AG20443 (cell line): ENCODE measurements around the gene PRG2.

Experiments used
- DNase-seq: peaks from one replicate; pipeline ENCODE4 v3.0.0; 2012; ENCODE audit warnings: low spot score, mixed read lengths

PRG2 gene, protein sequence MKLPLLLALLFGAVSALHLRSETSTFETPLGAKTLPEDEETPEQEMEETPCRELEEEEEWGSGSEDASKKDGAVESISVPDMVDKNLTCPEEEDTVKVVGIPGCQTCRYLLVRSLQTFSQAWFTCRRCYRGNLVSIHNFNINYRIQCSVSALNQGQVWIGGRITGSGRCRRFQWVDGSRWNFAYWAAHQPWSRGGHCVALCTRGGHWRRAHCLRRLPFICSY

DNA sequence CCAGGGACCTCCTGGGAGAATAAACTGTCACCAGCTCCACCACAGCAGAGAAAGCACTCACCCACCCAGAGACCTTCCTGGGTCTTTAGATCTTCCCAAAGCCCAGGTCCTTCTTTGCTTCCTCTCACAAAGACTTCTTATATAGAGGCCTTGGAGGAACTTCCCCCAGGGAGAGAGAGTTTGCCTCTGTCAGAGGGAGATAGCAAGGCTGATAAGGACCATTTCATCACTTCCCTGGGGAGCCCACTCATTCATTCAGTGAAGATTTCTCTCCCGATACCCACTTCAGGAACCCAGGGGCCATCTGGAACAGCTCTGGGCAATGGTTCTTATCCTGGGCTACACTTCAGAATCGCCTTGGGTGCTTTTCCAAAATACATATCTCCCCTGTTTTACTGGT, at the start of gene PRG2:
Gene PRG2 (minus strand): TSS at position 116 of the 400 bp plus-strand sequence. CDS start 706 bp downstream, outside the sequence.
- no peak for DNase-seq

DNA sequence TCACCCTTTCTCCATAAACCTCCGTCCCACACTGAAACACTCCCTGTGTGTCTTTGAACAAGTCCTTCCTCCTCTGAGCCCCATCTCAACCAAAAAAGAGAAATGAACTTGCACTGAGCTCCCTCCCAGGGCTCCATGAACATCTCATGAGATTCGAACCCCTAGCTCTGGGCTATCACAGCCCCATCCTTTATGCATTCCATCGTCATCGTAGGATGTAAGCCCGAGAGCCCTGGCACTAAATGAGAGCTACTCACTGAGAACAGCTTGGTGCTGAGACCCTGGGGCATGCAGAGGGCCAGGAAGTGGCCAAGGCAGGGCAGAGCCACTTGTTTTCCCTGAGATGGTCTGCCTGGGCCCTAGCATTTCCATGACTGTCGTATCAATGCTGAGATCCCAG, 49.3 kb upstream of the PRG2 start:
- DNase-seq, result no peak

DNA sequence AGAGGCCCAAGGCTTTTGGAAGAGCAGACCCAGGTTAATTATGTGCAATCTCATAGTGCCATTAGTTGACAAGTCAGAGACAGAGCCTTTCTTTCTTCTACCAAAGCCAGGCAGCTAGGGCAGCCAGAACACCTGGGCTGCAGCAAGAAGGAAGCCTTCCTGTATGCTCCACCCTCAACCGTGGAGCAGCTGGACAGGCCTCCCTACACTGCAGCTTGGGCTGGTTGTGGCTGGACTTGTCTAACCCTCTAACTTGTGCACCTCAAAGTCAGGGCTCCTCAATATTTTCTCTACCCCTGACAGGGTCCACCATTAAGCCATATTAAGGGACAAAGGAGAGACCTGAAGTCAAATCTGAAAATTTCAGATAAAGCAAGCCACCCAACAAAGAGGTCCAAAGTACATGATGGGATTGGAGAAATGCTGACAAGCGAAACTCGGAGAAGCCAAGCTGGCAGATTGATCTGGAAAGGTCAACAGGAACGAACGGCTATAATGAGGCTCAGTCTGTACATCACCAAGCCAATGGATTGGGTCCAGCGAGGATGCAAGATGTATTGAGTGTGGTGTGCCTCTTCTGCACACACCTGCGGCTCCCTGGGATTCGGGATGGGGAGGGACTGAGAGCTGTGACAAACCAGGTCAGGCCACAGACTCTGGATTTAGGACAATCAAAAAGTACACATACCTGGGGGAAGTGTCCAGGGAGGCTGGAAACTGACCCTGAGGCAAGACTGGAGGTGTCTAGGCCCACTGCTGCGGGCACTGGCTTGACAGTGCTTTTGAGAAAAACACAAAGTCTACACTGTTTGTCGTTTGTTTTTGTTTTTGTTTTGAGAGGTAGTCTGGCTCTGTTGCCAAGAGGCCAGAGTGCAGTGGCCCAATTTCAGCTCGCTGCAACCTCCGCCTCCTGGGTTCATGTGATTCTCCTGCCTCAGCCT, 48.2 kb upstream of the PRG2 start:
- no peak for DNase-seq

DNA sequence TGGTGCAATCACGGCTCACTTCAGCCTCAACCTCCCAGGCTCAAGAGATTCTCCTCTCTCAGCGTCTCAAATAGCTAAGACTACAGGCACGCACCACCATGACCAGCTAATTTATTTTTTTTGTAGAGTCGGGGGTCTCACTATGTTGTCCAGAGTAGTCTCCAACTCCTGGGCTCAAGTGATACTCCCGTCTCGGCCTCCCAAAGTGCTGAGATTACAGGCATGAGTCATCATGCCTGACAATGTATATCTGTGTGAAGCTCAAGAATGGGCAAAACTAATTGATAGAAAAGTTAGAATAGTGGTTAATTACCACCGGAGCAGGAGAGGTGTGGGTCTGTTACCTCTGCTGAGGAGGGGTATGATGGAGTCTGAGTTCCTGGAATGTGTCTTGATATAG, 45.6 kb upstream of the PRG2 start:
- no peak for DNase-seq

DNA sequence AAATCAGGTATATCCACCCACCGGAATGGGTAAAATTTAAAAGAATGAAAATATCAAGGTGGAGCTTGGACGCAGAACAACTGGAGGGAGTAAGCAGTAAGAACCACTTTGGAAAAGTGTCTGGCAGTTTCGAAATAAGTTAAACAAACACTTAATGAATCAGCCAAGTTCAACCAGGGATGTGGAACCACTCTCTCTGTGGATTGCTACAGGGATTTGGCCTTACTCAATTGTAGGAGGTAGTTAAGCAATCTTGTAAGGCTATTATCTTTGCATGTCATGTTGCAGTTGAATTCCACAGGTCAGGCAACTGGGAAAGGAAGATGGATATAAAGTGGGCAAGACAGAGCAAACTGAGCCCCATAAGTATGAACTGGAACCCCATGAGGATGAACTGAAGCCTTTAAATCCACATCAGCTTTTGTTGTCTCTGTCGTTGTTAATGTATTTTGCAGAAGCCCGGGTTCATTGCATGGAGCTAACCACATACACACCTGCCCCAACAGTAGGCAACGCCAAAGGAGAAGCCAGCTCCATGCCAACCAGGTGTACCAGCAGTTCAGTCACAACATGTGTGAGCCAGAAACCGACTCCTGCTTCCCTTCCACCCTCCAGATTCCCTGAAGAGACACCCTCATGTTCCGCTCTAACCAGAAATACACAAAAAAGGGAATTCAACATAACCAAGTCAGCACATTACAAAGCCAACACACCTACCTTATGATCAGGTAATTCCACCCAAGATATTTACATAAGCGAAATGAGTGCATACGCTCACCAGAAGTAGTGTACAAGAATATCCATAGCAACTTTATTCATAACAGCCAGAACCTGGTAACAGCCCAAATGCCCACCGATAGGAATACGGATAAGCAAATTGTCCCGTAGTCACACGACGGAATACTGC, 44.4 kb upstream of the PRG2 start:
- DNase-seq, result peak; percentile 90

DNA sequence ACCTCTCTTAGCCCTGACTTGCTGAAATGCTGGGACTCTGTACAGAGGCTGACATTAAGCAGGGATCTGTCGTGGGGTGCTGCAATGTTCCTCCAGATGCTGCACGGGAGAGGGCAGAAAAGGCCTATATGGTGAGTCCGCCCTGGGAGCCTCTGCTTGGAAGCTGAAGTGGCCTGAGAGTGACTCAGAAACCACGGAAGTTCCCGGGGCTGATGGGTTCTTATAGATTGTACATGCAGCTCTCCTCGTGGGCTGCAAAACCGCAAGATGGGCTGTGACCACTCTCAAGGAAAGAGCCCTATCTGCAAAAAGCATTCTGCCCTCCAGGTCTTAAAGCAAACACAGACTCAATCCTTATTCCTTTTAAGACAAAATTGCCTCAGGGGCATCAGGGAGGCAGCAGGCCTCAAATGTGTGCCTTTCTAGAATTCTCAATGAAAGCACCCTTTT, 42.3 kb upstream of the PRG2 start:
- DNase-seq, result no peak

DNA sequence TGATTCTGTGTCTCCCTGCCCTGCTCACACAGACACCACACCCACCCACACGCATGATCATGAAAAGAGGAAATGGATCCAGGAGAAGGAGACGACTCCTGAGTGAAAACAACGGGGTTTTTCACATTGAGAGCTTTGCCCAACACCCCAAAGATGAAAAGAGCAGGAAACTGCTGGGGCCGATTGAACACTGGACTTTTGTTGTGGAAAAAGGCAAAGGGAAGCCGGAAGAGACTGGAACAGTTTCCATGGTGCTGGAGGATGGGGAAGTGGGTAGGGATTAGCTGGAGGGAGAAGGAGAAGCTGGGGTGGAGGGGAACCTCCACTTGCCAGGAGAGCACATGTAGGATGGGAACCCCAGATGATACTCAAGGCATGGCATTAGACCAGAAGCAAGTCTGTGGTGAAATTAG, 41.7 kb upstream of the PRG2 start:
- DNase-seq, result no peak

DNA sequence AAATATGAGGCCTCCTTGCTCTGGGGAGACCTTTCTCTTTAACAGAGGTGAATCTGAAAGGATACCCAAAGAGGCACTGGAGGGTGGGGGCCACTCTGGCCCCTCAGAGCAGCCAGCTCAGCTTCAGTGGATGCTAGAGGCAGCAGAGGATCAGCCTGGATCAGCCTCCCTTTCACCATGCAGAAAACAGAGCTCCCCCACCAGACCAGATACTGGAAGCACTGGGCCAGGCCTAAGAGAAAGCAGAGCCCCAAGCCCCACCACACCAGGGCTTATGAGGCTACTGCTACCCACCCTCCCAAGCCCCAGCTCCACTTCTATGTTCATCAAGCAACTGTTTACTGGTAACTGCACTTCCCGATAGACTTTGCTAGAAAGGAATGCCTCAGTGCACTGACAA, 40.5 kb upstream of the PRG2 start:
- DNase-seq, result no peak

DNA sequence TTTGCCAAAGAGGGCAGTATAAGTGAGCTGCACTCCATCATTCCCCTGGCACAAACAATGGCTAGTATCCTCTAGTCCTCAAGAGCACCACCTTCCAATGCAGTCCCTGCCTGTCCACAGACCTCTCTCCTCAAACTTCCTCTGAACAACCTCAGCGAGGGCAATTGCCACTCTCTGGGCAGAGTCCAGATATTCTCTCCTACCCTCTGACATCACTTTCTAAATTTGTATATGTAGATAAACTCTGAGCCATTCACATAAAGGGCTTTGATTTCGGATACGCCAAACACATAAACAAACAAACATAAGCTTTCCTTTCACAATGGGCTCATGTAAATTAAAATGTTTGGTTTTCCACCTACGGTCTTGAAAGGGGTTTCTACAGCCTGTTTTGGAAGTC, 39.5 kb upstream of the PRG2 start:
- DNase-seq, result no peak

DNA sequence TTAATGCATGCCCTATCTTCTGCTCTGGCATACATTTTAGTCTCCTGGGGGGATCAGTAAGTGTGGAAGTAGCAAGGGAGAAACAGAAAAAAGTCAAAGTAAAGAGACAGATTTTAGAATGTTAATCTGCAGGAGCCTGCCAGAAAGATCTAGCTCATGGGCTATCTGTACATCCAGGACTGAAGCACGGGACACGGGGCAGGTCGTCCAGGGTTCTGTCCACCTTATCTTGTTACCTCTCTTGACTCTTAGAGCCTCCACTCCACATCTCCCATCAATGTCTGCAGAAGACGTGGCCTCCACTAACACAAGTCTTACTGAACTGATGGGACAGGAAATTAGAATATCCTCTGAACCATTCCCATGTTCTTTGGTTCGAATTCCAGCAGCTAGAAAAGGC, 38.2 kb upstream of the PRG2 start:
- no peak for DNase-seq

DNA sequence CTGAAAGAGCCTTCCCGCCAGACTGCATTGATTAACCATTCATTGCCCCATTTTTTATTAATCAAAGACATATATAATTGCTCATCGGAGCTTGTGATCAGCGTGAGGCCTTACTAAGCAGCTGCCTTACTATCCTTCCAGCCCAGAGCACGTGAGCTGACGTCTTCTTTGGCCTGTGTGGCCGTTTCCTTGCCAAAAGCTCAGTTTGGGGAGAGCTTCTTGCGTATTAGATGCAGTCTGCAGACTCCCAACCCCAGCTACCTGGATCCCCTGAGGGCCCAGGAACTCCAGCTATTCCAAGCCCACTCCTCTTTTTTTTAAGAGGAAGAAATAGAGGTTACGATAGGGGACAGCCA, 37.3 kb upstream of the PRG2 start:
- DNase-seq, result peak; percentile 80

DNA sequence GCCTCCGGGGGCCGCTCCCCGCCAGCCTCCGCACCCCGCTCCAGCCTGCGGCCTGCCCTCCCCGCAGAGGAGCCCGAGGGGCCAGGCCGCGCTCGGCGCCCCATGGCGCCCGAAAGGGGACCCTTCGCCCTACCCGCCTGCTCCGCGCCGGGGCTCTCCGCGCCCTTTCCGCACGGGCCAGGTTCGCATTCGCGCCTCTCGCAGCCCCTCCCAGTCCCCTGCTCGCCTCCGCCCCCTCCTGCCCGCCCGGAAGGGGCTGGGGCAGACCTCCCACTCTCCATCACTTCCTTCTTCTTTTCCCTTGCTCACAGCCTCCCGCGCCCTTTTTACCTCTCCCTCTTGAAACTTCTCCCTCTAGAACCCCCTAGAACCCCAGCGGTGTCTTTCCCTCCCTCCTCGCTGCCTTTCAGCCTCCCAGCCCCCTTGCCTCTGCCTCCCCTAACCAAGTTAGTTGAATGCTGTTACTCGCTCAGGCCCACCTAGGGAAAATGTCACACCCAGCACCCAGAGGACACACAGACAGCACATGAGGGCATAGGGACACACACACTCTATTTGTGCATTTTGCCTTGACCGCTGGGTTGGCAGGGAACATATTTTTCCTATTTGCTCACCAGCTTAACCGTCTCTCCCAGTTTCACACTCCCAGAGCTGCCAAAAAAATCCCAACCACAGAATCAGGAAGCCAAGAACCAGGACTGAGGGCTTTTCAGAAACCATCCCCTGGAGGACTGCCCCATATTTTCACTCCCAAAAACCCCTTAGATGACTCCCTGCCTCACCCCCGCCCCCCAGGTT, 36.7 kb upstream of the PRG2 start, which contains the start of gene SLC43A3:
Gene SLC43A3 (minus strand): TSS at position 193 of the 798 bp plus-strand sequence. CDS start 949 bp downstream, outside the sequence.
- peak; percentile 83 for DNase-seq

DNA sequence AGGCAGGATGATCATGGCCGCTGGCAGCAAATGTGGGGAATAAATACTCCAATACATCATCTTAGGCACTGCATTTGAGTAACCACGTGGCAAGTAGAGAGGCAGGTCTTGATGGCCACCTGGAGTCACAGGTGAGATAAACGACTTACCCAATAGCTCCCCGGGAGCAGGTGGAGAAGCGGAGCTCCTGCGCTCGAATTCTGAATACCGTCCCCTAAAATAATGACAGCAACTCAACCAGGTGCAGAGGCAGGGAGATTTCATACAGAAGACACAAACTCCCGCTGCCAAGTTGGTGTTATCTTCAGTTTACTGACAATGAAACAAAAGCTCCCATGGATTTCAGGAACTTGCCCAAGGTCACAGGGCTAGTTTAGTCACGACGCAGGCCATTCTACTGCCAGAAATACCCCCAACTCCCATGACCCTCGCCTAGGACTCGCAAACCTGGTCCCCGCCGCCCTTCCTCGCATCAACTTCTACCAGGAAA, 36.0 kb upstream of the PRG2 start:
- DNase-seq, result no peak

DNA sequence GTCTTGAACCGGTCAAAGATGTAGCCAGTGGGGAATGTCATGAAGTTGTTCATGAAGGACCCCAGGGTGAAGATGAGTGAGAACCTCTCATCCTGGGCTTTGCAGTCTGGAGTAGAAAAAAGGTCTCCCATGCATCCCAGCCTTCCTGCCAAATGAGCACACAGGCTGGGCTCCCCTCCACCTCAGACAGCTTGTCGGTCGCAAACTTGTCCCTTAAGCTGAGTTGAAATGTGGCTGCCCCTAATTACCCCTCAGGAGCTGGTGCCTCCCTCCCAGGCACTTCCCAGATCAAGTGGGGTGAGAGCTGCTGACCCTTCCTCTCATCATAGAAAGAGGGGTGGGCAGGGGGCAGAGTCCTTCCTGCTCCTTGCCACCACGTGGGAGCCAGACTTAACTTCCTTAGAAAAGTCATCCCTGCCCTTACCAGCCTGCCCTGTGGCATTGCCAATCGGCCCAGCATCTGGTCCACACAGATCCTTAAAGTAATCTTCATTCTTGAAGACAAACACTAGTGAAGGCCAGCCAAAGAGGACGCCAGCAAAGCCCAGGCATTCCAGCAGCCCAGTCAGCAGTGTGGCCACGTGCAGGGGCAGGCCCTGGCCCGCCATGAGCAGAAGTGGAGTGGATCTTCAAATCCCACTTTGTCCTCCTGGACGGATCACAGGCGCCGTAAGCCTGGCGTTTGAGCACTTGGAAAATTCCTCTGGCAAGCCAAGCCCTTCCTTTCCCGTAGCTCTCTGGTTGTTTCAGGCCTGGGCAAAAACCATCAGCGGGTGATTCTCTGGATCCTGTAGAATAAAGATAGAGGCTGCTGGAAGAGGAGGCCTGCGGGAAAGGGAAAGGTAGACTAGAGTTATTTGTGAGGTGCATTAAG, 35.4 kb upstream of the PRG2 start:
- DNase-seq, result peak; percentile 64

DNA sequence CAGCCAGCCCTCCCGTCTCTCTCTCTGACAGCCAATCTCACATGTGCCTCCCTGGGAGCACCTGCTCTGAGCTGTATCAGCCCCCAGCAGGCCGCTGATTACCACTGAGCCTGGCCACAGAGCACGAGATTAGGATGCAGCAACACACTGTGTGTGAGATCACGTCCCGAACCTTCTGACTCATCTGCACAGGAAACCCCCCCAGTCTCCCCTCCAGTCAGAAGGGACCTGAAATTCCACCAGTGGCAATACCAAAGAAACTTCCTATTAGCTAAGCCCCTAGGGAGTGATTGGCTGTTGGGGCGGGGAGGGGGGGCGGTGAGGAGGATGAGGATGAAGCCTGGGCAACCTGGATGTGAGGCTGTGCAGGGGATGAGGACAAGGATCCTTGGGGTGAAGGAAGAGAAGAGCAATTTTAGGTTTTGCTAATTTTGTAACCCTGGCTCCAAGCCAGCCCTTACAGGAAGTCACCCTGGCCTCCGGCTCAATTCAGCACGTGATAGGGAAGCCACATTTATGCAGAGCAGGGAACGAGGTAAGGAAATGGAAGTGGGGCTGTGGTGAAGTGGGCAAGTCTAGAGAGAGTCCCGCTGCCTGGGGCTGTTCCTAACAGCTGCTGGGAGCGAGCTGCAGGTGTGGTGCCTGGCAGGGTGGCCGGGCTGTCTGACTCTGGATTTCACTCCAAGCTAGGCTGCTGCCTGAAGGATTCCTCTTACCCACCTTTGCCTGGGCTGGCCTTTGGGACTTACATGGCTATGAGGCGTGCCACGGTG, 34.5 kb upstream of the PRG2 start:
- DNase-seq, result peak; percentile 70

DNA sequence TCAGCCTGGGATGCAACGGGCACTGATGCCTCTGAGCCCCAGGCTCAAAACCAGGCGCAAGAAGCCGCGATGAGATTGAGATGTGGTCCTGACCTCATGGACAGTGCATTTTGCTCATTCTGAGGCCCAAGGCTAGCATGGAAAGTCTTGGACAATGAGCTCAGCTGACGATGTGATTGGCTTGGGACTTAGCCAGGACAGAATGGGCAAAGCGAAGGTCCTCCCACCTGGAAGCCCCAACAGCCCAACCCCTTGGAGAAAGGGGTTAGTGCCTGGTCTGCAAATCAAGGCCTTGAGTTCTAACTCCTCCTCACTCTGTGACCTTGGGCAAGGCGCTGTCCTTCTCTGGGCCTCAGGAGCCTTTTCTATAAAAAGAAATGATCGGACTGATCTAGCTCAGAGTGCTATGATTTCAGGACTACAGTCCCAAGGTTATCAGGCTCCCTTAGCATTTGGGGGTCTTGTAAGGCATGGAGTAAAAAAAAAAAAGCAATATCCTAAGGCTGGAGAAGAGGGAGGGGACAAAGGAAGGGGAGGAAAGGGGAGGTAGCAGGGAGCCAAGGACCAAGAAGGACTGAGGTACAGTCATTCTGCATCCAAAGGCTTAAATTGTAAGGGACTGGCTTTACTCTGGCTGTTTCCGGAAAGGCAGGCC, 33.8 kb upstream of the PRG2 start:
- no peak for DNase-seq

DNA sequence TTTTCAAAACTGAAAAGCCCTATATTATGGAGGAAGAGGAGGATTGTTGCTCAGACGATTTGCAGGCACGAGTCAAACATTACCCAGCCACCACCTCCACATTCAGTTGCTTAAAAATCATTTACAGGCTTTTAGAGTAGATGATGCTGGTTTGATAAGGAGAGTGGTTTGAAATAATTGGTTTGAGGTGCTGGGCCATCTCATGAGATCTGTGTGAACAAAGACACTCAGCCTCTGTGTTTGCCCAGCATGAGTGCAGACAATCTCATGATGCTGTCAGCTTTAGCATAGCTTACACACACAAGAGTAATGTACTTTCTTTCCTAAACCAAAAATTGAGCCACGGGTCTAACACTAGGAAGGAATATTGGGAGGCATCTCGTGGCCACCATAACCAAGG, 32.2 kb upstream of the PRG2 start:
- no peak for DNase-seq

DNA sequence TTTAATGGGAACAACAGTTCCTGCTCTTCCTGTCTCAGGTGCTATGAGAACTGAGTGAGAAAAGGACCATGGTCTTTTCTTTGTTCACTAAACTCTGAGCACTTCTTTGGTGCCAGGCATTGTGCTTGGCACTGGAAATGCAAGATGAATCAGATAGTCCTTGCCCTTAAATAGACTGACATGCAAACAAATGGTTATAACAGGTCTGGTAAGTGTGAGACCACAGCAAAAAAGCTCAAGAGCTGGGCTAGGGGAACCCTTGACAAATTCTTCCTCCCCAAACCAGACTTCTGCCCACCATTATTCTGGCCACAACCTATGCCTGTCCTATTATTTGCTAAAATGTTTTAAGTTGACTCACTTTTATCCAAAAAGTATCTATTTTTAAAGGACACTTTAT, 31.4 kb upstream of the PRG2 start:
- no peak for DNase-seq

DNA sequence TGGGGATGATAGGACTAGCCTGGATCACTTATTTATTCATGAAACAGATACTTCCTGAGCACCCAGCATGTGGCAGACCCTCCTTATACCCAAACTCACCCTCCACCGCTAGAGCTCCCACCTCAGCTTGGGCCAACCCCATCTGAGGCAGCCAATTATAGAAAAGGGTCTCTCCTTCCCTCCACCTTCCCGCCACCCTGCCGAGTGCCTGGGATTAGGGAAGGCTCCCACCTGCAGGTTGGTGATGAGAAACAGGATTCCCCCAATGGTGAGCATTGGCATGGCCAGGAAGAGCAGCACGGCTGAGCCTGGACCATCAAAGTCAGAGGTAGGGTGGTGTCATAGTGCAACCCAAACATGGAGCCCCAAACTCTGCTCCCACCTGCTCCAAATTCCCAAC, 30.6 kb upstream of the PRG2 start:
- DNase-seq, result no peak
